ENCODE results near the gene C10orf67.

GRCh38 chr10:23310404-23310803 is 34.2 kb downstream of the C10orf67 start:
- TF ChIP-seq, protein P1, sequence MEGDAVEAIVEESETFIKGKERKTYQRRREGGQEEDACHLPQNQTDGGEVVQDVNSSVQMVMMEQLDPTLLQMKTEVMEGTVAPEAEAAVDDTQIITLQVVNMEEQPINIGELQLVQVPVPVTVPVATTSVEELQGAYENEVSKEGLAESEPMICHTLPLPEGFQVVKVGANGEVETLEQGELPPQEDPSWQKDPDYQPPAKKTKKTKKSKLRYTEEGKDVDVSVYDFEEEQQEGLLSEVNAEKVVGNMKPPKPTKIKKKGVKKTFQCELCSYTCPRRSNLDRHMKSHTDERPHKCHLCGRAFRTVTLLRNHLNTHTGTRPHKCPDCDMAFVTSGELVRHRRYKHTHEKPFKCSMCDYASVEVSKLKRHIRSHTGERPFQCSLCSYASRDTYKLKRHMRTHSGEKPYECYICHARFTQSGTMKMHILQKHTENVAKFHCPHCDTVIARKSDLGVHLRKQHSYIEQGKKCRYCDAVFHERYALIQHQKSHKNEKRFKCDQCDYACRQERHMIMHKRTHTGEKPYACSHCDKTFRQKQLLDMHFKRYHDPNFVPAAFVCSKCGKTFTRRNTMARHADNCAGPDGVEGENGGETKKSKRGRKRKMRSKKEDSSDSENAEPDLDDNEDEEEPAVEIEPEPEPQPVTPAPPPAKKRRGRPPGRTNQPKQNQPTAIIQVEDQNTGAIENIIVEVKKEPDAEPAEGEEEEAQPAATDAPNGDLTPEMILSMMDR (IDR thresholded peaks at IDR 0.05): no peak
- no peak for TF ChIP-seq EZH2 (IDR thresholded peaks at IDR 0.05; ENCODE audit: borderline replicate concordance, insufficient read depth, low read depth, low read length, poor library complexity, severe bottlenecking)
